ENCODE data around the gene SIPA1L3.
"Not testable (repeated sequence)": the region's sequence is repeated elsewhere in the genome, so short reads cannot be mapped to it uniquely, and the experiment has no call there.

- not testable (repeated sequence) for TF ChIP-seq CTCF (conservative IDR thresholded peaks at IDR 0.05 in 1 of 2, IDR thresholded peaks at IDR 0.05 in 1 of 2; ENCODE audit: extremely low read depth in 1 of 2, insufficient read depth in 1 of 2, low read depth in 1 of 2, low read length in 2 of 2); EZH2 (IDR thresholded peaks at IDR 0.05; ENCODE audit: borderline replicate concordance, low read length)
Observed at GRCh38 chr19:38065775-38066174, 158.8 kb downstream of the SIPA1L3 start.

All from mammary epithelial cell (primary cell).